H9 (cell line): ENCODE measurements around the gene TAF3. TPM values are rescaled to one million over a fixed set of nuclear protein-coding genes. Genes with fewer than 3 reads are reported as not detected.

ENCODE experiments used
- DNase-seq: peaks from one replicate; pipeline ENCODE4 v3.0.0-alpha.2; 2017
- H2AFZ ChIP-seq: one replicate; pipeline ENCODE4 v1.6.1; 2013; ENCODE audit warnings: mild to moderate bottlenecking, low read length, control low read depth, moderate library complexity
- H2AK5ac ChIP-seq: 2 replicates; pipeline ENCODE4 v1.6.1; 2013; ENCODE audit warnings: low read length, control low read depth, mixed read lengths; ENCODE audit not compliant: insufficient read length
- H2BK120ac ChIP-seq: one replicate; pipeline ENCODE4 v1.6.1; 2013; ENCODE audit warnings: low read depth, mild to moderate bottlenecking, low read length, control low read depth, inconsistent platforms; ENCODE audit not compliant: poor library complexity, severe bottlenecking
- H2BK12ac ChIP-seq: 2 replicates; pipeline ENCODE4 v1.6.1; 2013; ENCODE audit warnings: low read length, control low read depth, mixed read lengths, low read depth; ENCODE audit not compliant: insufficient read length
- H2BK15ac ChIP-seq: 2 replicates; pipeline ENCODE4 v1.6.1; 2013; ENCODE audit warnings: low read depth, low read length, control low read depth
- H2BK20ac ChIP-seq: one replicate; pipeline ENCODE4 v1.6.1; 2013; ENCODE audit warnings: low read depth, mild to moderate bottlenecking, low read length, control low read depth, inconsistent platforms; ENCODE audit not compliant: poor library complexity, severe bottlenecking
- H2BK5ac ChIP-seq: 2 replicates; pipeline ENCODE4 v1.6.1; 2013; ENCODE audit warnings: low read length, control low read depth, mixed read lengths; ENCODE audit not compliant: insufficient read length
- H3K14ac ChIP-seq: 2 replicates; pipeline ENCODE4 v1.6.1; 2013; ENCODE audit warnings: low read length, control low read depth; ENCODE audit not compliant: insufficient read depth
- H3K18ac ChIP-seq: 2 replicates; pipeline ENCODE4 v1.6.1; 2013; ENCODE audit warnings: low read depth, mild to moderate bottlenecking, mixed read lengths, low read length, control low read depth; ENCODE audit not compliant: insufficient read length
- H3K23ac ChIP-seq: 2 replicates; pipeline ENCODE4 v1.6.1; 2013; ENCODE audit warnings: low read length, control low read depth, mixed read lengths, low read depth; ENCODE audit not compliant: insufficient read length
- H3K23me2 ChIP-seq: 2 replicates; pipeline ENCODE4 v1.6.1; 2013; ENCODE audit warnings: low read depth, mild to moderate bottlenecking, mixed read lengths, low read length, control low read depth; ENCODE audit not compliant: insufficient read length, poor library complexity, severe bottlenecking
- H3K27ac ChIP-seq: 2 replicates; pipeline ENCODE4 v1.5.1; 2013; ENCODE audit warnings: low read length, control low read depth, mixed read lengths, low read depth; ENCODE audit not compliant: insufficient read length
- H3K27me3 ChIP-seq: 2 replicates; pipeline ENCODE4 v1.6.1; 2013; ENCODE audit warnings: low read length, control low read depth, inconsistent platforms; ENCODE audit not compliant: insufficient read depth
- H3K4ac ChIP-seq: 2 replicates; pipeline ENCODE4 v1.6.1; 2013; ENCODE audit warnings: low read depth, mild to moderate bottlenecking, control low read depth, inconsistent platforms, low read length, moderate library complexity
- H3K4me1 ChIP-seq: 2 replicates; pipeline ENCODE4 v1.6.1; 2013; ENCODE audit warnings: low read length, control low read depth, inconsistent platforms; ENCODE audit not compliant: insufficient read depth
- H3K4me2 ChIP-seq: 2 replicates; pipeline ENCODE4 v1.6.1; 2013; ENCODE audit warnings: low read length, control low read depth, mixed read lengths; ENCODE audit not compliant: insufficient read length, insufficient read depth
- H3K56ac ChIP-seq: 2 replicates; pipeline ENCODE4 v1.6.1; 2013; ENCODE audit warnings: low read depth, mild to moderate bottlenecking, mixed read lengths, low read length, control low read depth; ENCODE audit not compliant: insufficient read length
- H3K79me1 ChIP-seq: 2 replicates; pipeline ENCODE4 v1.6.1; 2013; ENCODE audit warnings: low read depth, mild to moderate bottlenecking, moderate library complexity, low read length, control low read depth, inconsistent platforms; ENCODE audit not compliant: insufficient read depth, poor library complexity, severe bottlenecking
- H3K79me2 ChIP-seq: 2 replicates; pipeline ENCODE4 v1.6.1; 2013; ENCODE audit warnings: low read length, control low read depth, inconsistent platforms; ENCODE audit not compliant: insufficient read depth
- H3K9ac ChIP-seq: 2 replicates; pipeline ENCODE4 v1.6.1; 2013; ENCODE audit warnings: low read length, control low read depth, mixed read lengths; ENCODE audit not compliant: insufficient read length; ENCODE audit errors: extremely low read depth
- H3K9me3 ChIP-seq: one replicate; pipeline ENCODE4 v1.6.1; 2013; ENCODE audit warnings: low read depth, low read length, inconsistent platforms; ENCODE audit not compliant: control insufficient read depth
- H3T11ph ChIP-seq: one replicate; pipeline ENCODE4 v1.6.1; 2013; ENCODE audit warnings: mild to moderate bottlenecking, low read length, control low read depth, inconsistent platforms
- H4K20me1 ChIP-seq: one replicate; pipeline ENCODE4 v1.6.1; 2013; ENCODE audit not compliant: control insufficient read depth, insufficient read length, insufficient read depth
- H4K5ac ChIP-seq: 2 replicates; pipeline ENCODE4 v1.6.1; 2013; ENCODE audit warnings: low read depth, mild to moderate bottlenecking, mixed read lengths, low read length, control low read depth; ENCODE audit not compliant: insufficient read length
- H4K8ac ChIP-seq: replicated peaks from 2 replicates; pipeline ENCODE4 v1.6.1; 2013; ENCODE audit warnings: low read length, control low read depth, mixed read lengths, low read depth; ENCODE audit not compliant: insufficient read length
- H4K91ac ChIP-seq: 2 replicates; pipeline ENCODE4 v1.6.1; 2013; ENCODE audit warnings: low read depth, mild to moderate bottlenecking, moderate library complexity, mixed read lengths, low read length, control low read depth; ENCODE audit not compliant: insufficient read length
- H3K27ac Mint-ChIP-seq, 3 experiments: 2 replicates in 2 of 3; 3 replicates in 1 of 3; pipeline ENCODE4 v1.8.0; 2020 to 2021; ENCODE audit warnings: mixed read lengths in 3 of 3, mild to moderate bottlenecking in 1 of 3, moderate library complexity in 1 of 3
- H3K27me3 Mint-ChIP-seq: 2 replicates; pipeline ENCODE4 v1.8.0; 2021; ENCODE audit warnings: low read depth, mild to moderate bottlenecking, moderate library complexity, mixed read lengths
- H3K36me3 Mint-ChIP-seq, 3 experiments: 2 replicates in 2 of 3; 3 replicates in 1 of 3; pipeline ENCODE4 v1.8.0; 2020 to 2021; ENCODE audit warnings: low read depth in 3 of 3, mixed read lengths in 3 of 3; ENCODE audit not compliant: insufficient read depth in 1 of 3
- H3K4me1 Mint-ChIP-seq, 2 experiments: 2 replicates each; pipeline ENCODE4 v1.8.0; 2020; ENCODE audit warnings: mixed read lengths in 2 of 2
- H3K4me3 Mint-ChIP-seq, 2 experiments: 2 replicates in 1 of 2; 3 replicates in 1 of 2; pipeline ENCODE4 v1.8.0; 2020 to 2021; ENCODE audit warnings: mild to moderate bottlenecking in 2 of 2, mixed read lengths in 2 of 2, moderate library complexity in 1 of 2
- H3K9me3 Mint-ChIP-seq, 2 experiments: 2 replicates in 1 of 2; 3 replicates in 1 of 2; pipeline ENCODE4 v1.8.0; 2020; ENCODE audit warnings: mild to moderate bottlenecking in 2 of 2, mixed read lengths in 2 of 2, moderate library complexity in 1 of 2
- WGBS: extraction: QIAGEN DNeasy Blood & Tissue Kit; methylation state at CpG from one replicate; pipeline ENCODE4 v1.1.7; 2013; ENCODE audit warnings: missing lambda C conversion rate, low lambda C conversion rate, mixed read lengths; ENCODE audit not compliant: insufficient read length; ENCODE audit errors: extremely low coverage; 5-methylcytosine and 5-hydroxymethylcytosine counted together
- total RNA-seq: library from RNA; stranded (reverse); gene quantifications from 2 replicates; pipeline ENCODE4 v1.2.1, GENCODE V29; 2021
- TF ChIP-seq, protein P1 (sequence below): fragments of 200-600 bp; sonication (generic); conservative IDR thresholded peaks from 3 replicates; pipeline ENCODE4 v1.8.0; 2021; ENCODE audit warnings: antibody characterized with exemption, mild to moderate bottlenecking

TAF3 gene
- total RNA-seq, 1 experiment from 2014 or later, result 10.2 TPM

- Histone ChIP-seq H3K27ac (no peak overlapping the region), H3K9me3 (no peaks in the 10 kb centered on the region), H3T11ph (no peak overlapping the region), H2BK15ac (no peak overlapping the region), H3K4ac (no peak overlapping the region), H3K18ac (no peak overlapping the region), H2BK12ac (no peak overlapping the region), H2AK5ac (no peak overlapping the region), H3K23ac (no peak overlapping the region), H3K79me1 (no peaks in the 10 kb centered on the region), H3K9ac (no peak overlapping the region), H4K91ac (no peak overlapping the region), H4K5ac (no peak overlapping the region), H2BK5ac (no peak overlapping the region), H4K8ac (no peak overlapping the region), H2AFZ (no peak overlapping the region), H4K20me1 (no peaks in the 10 kb centered on the region), H3K4me2 (no peak overlapping the region), H3K4me1 (no peaks in the 10 kb centered on the region), H3K27me3 (no peaks in the 10 kb centered on the region), H3K79me2 (no peaks in the 10 kb centered on the region), H3K56ac (no peak overlapping the region), H3K14ac (no peak overlapping the region), H3K23me2 (no peaks in the 10 kb centered on the region), H2BK20ac (no peak overlapping the region), H2BK120ac (no peak overlapping the region)
- H3K9me3 Mint-ChIP-seq, result no peaks in the 10 kb centered on the region
- peaks cover 33 to 72% (median 63%) of the 10 kb centered on the region in 3 experiments; a peak in 6 of 7 replicates for H3K36me3 Mint-ChIP-seq
- DNase-seq, result no peak
- no peaks in the 10 kb centered on the region for H3K27me3 Mint-ChIP-seq
- WGBS, result no CpG with 5 or more reads among the region's 2 CpGs
- H3K4me1 Mint-ChIP-seq, result no peaks in the 10 kb centered on the region
- H3K4me3 Mint-ChIP-seq, result no peak overlapping the region
- H3K27ac Mint-ChIP-seq, result no peak overlapping the region
- TF ChIP-seq, protein P1, sequence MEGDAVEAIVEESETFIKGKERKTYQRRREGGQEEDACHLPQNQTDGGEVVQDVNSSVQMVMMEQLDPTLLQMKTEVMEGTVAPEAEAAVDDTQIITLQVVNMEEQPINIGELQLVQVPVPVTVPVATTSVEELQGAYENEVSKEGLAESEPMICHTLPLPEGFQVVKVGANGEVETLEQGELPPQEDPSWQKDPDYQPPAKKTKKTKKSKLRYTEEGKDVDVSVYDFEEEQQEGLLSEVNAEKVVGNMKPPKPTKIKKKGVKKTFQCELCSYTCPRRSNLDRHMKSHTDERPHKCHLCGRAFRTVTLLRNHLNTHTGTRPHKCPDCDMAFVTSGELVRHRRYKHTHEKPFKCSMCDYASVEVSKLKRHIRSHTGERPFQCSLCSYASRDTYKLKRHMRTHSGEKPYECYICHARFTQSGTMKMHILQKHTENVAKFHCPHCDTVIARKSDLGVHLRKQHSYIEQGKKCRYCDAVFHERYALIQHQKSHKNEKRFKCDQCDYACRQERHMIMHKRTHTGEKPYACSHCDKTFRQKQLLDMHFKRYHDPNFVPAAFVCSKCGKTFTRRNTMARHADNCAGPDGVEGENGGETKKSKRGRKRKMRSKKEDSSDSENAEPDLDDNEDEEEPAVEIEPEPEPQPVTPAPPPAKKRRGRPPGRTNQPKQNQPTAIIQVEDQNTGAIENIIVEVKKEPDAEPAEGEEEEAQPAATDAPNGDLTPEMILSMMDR, result no peak
Measured at GRCh38 chr10:7804741-7805140, 13.6 kb upstream of the TAF3 start.
